Glutamatergic neuron (in vitro differentiated cells): ENCODE measurements around the gene FDXR. TPM values are rescaled to one million over a fixed set of nuclear protein-coding genes. Genes with fewer than 3 reads are reported as not detected.

ENCODE experiments used
- DNase-seq: peaks from one replicate; pipeline ENCODE4 v3.0.0; 2022
- H3K27ac Mint-ChIP-seq: one replicate; pipeline ENCODE4 v1.8.0; 2020; ENCODE audit warnings: mild to moderate bottlenecking, mixed read lengths, inconsistent platforms; ENCODE audit not compliant: unreplicated experiment
- H3K27me3 Mint-ChIP-seq: one replicate; pipeline ENCODE4 v1.8.0; 2020; ENCODE audit warnings: mild to moderate bottlenecking, moderate library complexity, mixed read lengths, inconsistent platforms; ENCODE audit not compliant: unreplicated experiment
- H3K36me3 Mint-ChIP-seq: one replicate; pipeline ENCODE4 v1.8.0; 2020; ENCODE audit warnings: mild to moderate bottlenecking, mixed read lengths, inconsistent platforms; ENCODE audit not compliant: unreplicated experiment
- H3K4me1 Mint-ChIP-seq: one replicate; pipeline ENCODE4 v1.8.0; 2020; ENCODE audit warnings: mild to moderate bottlenecking, low read depth, mixed read lengths, inconsistent platforms; ENCODE audit not compliant: unreplicated experiment
- H3K4me3 Mint-ChIP-seq: one replicate; pipeline ENCODE4 v1.8.0; 2020; ENCODE audit warnings: mild to moderate bottlenecking, mixed read lengths, inconsistent platforms; ENCODE audit not compliant: unreplicated experiment
- H3K9me3 Mint-ChIP-seq: one replicate; pipeline ENCODE4 v1.8.0; 2020; ENCODE audit warnings: mild to moderate bottlenecking, moderate library complexity, mixed read lengths, inconsistent platforms; ENCODE audit not compliant: unreplicated experiment
- total RNA-seq: library from RNA; stranded (reverse); fragmentation: NEBNext Ultra II Directional; extraction: Animal tissue kit (Norgen Biotek cat#: 25700); gene quantifications from one replicate; pipeline ENCODE4 v1.2.1, GENCODE V29; 2021; ENCODE audit not compliant: unreplicated experiment
- TF ChIP-seq, protein P1 (sequence below): fragments of 200-600 bp; sonication (generic); IDR thresholded peaks from one replicate; pipeline ENCODE4 v1.5.0; 2021; ENCODE audit not compliant: partially characterized antibody, unreplicated experiment

FDXR gene
- total RNA-seq, 1 donor from 2014 or later: 12.1 TPM

- Mint-ChIP-seq H3K27me3 (peaks cover 9% of the 10 kb centered on the region), H3K4me1 (no peaks in the 10 kb centered on the region)
- no peak for DNase-seq
Observed at GRCh38 chr17:74898376-74898946, 25.7 kb upstream of the FDXR start.

GRCh38 chr17:74893936-74894671 lies 21.3 kb upstream of the FDXR start:
- Mint-ChIP-seq H3K36me3 (no peaks in the 10 kb centered on the region), H3K4me3 (peak overlapping the region; percentile 81), H3K27me3 (peaks cover 15% of the 10 kb centered on the region), H3K27ac (no peak overlapping the region), H3K4me1 (no peaks in the 10 kb centered on the region), H3K9me3 (peaks cover 2% of the 10 kb centered on the region)
- TF ChIP-seq, protein P1, sequence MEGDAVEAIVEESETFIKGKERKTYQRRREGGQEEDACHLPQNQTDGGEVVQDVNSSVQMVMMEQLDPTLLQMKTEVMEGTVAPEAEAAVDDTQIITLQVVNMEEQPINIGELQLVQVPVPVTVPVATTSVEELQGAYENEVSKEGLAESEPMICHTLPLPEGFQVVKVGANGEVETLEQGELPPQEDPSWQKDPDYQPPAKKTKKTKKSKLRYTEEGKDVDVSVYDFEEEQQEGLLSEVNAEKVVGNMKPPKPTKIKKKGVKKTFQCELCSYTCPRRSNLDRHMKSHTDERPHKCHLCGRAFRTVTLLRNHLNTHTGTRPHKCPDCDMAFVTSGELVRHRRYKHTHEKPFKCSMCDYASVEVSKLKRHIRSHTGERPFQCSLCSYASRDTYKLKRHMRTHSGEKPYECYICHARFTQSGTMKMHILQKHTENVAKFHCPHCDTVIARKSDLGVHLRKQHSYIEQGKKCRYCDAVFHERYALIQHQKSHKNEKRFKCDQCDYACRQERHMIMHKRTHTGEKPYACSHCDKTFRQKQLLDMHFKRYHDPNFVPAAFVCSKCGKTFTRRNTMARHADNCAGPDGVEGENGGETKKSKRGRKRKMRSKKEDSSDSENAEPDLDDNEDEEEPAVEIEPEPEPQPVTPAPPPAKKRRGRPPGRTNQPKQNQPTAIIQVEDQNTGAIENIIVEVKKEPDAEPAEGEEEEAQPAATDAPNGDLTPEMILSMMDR: no peak
- DNase-seq: no peak

More at GRCh38 chr17:74898376-74898946, 25.7 kb upstream of the FDXR start:
- TF ChIP-seq, protein P1: no peak
- Mint-ChIP-seq H3K27ac (no peak overlapping the region), H3K9me3 (peaks cover 2% of the 10 kb centered on the region), H3K4me3 (no peak overlapping the region), H3K36me3 (no peaks in the 10 kb centered on the region)

GRCh38 chr17:74892974-74893911 lies 20.4 kb upstream of the FDXR start, which contains the start of gene FADS6:
Gene FADS6 (minus strand): TSS chr17:74893633. CDS start chr17:74893595, 38 bp downstream.
- Mint-ChIP-seq H3K27ac (no peak within 1 kb of the TSS), H3K36me3 (no peaks in the 10 kb centered on the region), H3K4me1 (no peaks in the 10 kb centered on the region), H3K27me3 (peaks cover 15% of the 10 kb centered on the region), H3K4me3 (peak within 1 kb of the TSS; percentile 81), H3K9me3 (peaks cover 2% of the 10 kb centered on the region)
- TF ChIP-seq, protein P1: no peak
- no peak for DNase-seq

GRCh38 chr17:74892013-74892841 lies 19.4 kb upstream of the FDXR start:
- peaks cover 4% of the 10 kb centered on the region for H3K9me3 Mint-ChIP-seq
- DNase-seq: no peak
- peaks cover 16% of the 10 kb centered on the region for H3K27me3 Mint-ChIP-seq
- TF ChIP-seq, protein P1: no peak
- no peaks in the 10 kb centered on the region for H3K4me1 Mint-ChIP-seq
- H3K36me3 Mint-ChIP-seq: no peaks in the 10 kb centered on the region
- H3K4me3 Mint-ChIP-seq: no peak overlapping the region
- H3K27ac Mint-ChIP-seq: no peak overlapping the region
